Measurements from ENCODE around the gene GDPD3. TPM values are rescaled to one million over a fixed set of nuclear protein-coding genes. Genes with fewer than 3 reads are reported as not detected.

Gene GDPD3
- total and polyA plus RNA-seq, 9 of the 15 experiments (the other 6 are each of a cell fraction or from before 2014, with no cell fraction given): 0.47 to 3.9 (median 1.1) TPM

- no peak for TF ChIP-seq KLF13 (tag; IDR thresholded peaks at IDR 0.05; ENCODE audit: borderline replicate concordance, low read depth)
- no peak for TF ChIP-seq ZBTB1 (CRISPR knock-in tag; IDR thresholded peaks at IDR 0.05; ENCODE audit: borderline replicate concordance, low read depth)
- TF ChIP-seq SRSF7 (optimal IDR thresholded peaks at IDR 0.05; ENCODE audit: low read depth, low read length): no peak
- peak; percentile 89 for TF ChIP-seq SPI1 (IDR thresholded peaks at IDR 0.05; ENCODE audit: borderline replicate concordance, low read depth, low read length)
- TF ChIP-seq, protein P1, sequence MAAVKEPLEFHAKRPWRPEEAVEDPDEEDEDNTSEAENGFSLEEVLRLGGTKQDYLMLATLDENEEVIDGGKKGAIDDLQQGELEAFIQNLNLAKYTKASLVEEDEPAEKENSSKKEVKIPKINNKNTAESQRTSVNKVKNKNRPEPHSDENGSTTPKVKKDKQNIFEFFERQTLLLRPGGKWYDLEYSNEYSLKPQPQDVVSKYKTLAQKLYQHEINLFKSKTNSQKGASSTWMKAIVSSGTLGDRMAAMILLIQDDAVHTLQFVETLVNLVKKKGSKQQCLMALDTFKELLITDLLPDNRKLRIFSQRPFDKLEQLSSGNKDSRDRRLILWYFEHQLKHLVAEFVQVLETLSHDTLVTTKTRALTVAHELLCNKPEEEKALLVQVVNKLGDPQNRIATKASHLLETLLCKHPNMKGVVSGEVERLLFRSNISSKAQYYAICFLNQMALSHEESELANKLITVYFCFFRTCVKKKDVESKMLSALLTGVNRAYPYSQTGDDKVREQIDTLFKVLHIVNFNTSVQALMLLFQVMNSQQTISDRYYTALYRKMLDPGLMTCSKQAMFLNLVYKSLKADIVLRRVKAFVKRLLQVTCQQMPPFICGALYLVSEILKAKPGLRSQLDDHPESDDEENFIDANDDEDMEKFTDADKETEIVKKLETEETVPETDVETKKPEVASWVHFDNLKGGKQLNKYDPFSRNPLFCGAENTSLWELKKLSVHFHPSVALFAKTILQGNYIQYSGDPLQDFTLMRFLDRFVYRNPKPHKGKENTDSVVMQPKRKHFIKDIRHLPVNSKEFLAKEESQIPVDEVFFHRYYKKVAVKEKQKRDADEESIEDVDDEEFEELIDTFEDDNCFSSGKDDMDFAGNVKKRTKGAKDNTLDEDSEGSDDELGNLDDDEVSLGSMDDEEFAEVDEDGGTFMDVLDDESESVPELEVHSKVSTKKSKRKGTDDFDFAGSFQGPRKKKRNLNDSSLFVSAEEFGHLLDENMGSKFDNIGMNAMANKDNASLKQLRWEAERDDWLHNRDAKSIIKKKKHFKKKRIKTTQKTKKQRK (IDR thresholded peaks at IDR 0.05; ENCODE audit: borderline replicate concordance, low read depth, low read length): no peak
- TF ChIP-seq SRSF9 (IDR thresholded peaks at IDR 0.05; ENCODE audit: borderline replicate concordance, low read depth, low read length): no peak
- TF ChIP-seq XRCC3 (IDR thresholded peaks at IDR 0.05): 0 out of 2 replicates have a peak, but pooled peaks have one; percentile 94
- no peak for TF ChIP-seq HOXB6 (CRISPR knock-in tag; IDR thresholded peaks at IDR 0.05; ENCODE audit: borderline replicate concordance)
- TF ChIP-seq, protein P2, sequence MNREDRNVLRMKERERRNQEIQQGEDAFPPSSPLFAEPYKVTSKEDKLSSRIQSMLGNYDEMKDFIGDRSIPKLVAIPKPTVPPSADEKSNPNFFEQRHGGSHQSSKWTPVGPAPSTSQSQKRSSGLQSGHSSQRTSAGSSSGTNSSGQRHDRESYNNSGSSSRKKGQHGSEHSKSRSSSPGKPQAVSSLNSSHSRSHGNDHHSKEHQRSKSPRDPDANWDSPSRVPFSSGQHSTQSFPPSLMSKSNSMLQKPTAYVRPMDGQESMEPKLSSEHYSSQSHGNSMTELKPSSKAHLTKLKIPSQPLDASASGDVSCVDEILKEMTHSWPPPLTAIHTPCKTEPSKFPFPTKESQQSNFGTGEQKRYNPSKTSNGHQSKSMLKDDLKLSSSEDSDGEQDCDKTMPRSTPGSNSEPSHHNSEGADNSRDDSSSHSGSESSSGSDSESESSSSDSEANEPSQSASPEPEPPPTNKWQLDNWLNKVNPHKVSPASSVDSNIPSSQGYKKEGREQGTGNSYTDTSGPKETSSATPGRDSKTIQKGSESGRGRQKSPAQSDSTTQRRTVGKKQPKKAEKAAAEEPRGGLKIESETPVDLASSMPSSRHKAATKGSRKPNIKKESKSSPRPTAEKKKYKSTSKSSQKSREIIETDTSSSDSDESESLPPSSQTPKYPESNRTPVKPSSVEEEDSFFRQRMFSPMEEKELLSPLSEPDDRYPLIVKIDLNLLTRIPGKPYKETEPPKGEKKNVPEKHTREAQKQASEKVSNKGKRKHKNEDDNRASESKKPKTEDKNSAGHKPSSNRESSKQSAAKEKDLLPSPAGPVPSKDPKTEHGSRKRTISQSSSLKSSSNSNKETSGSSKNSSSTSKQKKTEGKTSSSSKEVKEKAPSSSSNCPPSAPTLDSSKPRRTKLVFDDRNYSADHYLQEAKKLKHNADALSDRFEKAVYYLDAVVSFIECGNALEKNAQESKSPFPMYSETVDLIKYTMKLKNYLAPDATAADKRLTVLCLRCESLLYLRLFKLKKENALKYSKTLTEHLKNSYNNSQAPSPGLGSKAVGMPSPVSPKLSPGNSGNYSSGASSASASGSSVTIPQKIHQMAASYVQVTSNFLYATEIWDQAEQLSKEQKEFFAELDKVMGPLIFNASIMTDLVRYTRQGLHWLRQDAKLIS (CRISPR knock-in tag; IDR thresholded peaks at IDR 0.05): no peak
- TF ChIP-seq SMAD1 (IDR thresholded peaks at IDR 0.05; ENCODE audit: low read depth, low read length, partially characterized antibody): no peak
- no peak for TF ChIP-seq WHSC1 (IDR thresholded peaks at IDR 0.05; ENCODE audit: low read length)
- TF ChIP-seq FOXA1 (IDR thresholded peaks at IDR 0.05; ENCODE audit: borderline replicate concordance): no peak
- TF ChIP-seq ZNF212 (CRISPR knock-in tag; IDR thresholded peaks at IDR 0.05): no peak
- no peak for TF ChIP-seq COPS2 (conservative IDR thresholded peaks at IDR 0.05)
- no peak for TF ChIP-seq XRCC5 (IDR thresholded peaks at IDR 0.05; ENCODE audit: low read depth, low read length)
- TF ChIP-seq RFX5 (IDR thresholded peaks at IDR 0.05; ENCODE audit: low read depth, low read length): no peak
- no peak for TF ChIP-seq ZNF766 (CRISPR knock-in tag; conservative IDR thresholded peaks at IDR 0.05)
- no peak for TF ChIP-seq MTA1 (IDR thresholded peaks at IDR 0.05; ENCODE audit: borderline replicate concordance)
- no peak for TF ChIP-seq SNRNP70 (optimal IDR thresholded peaks at IDR 0.05; ENCODE audit: low read depth, low read length)
- TF ChIP-seq SMAD2 (IDR thresholded peaks at IDR 0.05; ENCODE audit: low read depth, low read length): no peak
- TF ChIP-seq, protein P3, sequence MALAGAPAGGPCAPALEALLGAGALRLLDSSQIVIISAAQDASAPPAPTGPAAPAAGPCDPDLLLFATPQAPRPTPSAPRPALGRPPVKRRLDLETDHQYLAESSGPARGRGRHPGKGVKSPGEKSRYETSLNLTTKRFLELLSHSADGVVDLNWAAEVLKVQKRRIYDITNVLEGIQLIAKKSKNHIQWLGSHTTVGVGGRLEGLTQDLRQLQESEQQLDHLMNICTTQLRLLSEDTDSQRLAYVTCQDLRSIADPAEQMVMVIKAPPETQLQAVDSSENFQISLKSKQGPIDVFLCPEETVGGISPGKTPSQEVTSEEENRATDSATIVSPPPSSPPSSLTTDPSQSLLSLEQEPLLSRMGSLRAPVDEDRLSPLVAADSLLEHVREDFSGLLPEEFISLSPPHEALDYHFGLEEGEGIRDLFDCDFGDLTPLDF (CRISPR knock-in tag; IDR thresholded peaks at IDR 0.05): no peak
Measured at GRCh38 chr16:30096862-30097563, 16.3 kb downstream of the GDPD3 start (continued).

Data from K562 (cell line).